HepG2 (cell line): ENCODE measurements around the gene KRT2. TPM values are rescaled to one million over a fixed set of nuclear protein-coding genes. Genes with fewer than 3 reads are reported as not detected.

Experiments
- ATAC-seq: fragments of 200-7000 bp; cut with Tn5 transposase; 3 replicates; pipeline ENCODE4 v1.9.1; 2020; ENCODE audit warnings: mild to moderate bottlenecking, moderate library complexity
- Bru-seq: library from RNA; stranded (reverse); fragments of 400-500 nt; gene quantifications from one replicate; lab custom pipeline; 2021; lab: Mats Ljungman, UMichigan
- BruChase-seq, 2 experiments: library from RNA; stranded (reverse); fragments of 400-500 nt; gene quantifications; one replicate each; lab custom pipeline; 2021; lab: Mats Ljungman, UMichigan
- BruUV-seq: library from RNA; stranded (reverse); fragments of 400-500 nt; replicated peaks from 2 replicates; lab custom pipeline; 2021; lab: Mats Ljungman, UMichigan
- CTCF ChIA-PET: fragments of 300-600 bp; formaldehyde crosslinking; extraction: SDS; loops from one replicate; lab custom pipeline; 2021; ENCODE audit warnings: low total read pairs, inconsistent platforms, low intra/inter-chr PET ratio; lab: Yijun Ruan, JAX
- POLR2A ChIA-PET: fragments of 350-600 bp; sonication (Branson Sonifier 250); formaldehyde crosslinking; loops from one replicate; lab custom pipeline; 2020; ENCODE audit warnings: antibody characterized with exemption, inconsistent platforms; lab: Yijun Ruan, JAX
- DNase-seq: peaks from one replicate; pipeline ENCODE4 v3.0.0-alpha.2; 2015; ENCODE audit warnings: low spot score
- FAIRE-seq: peaks from 3 replicates; lab custom pipeline; 2011; peaks lifted over from hg19 to GRCh38; lab: Jason Lieb, UNC
- H2AFZ ChIP-seq: one replicate; pipeline ENCODE4 v1.6.1; 2011; ENCODE audit warnings: low read length, inconsistent platforms
- H3K27ac ChIP-seq: fragments of 300-600 bp; 3 replicates; pipeline ENCODE4 v1.8.0; 2011; ENCODE audit warnings: mixed run types, mild to moderate bottlenecking, mixed read lengths, low read length, inconsistent platforms; ENCODE audit not compliant: insufficient read depth; ENCODE audit errors: extremely low read length
- H3K27me3 ChIP-seq, 2 experiments: fragments of 200-600 bp in 1 of 2; 2 replicates in 1 of 2; 3 replicates in 1 of 2; pipeline versions ENCODE4 v1.6.0 to v1.8.0; 2011; ENCODE audit warnings: low read length in 2 of 2, mild to moderate bottlenecking in 2 of 2, moderate library complexity in 2 of 2, inconsistent platforms in 1 of 2; ENCODE audit not compliant: insufficient read depth in 2 of 2, control insufficient read depth in 1 of 2
- H3K36me3 ChIP-seq, 2 experiments: fragments of 200-600 bp in 1 of 2; replicated peaks in 1 of 2; 2 replicates in 1 of 2; 3 replicates in 1 of 2; pipeline versions ENCODE4 v1.5.1 to v1.8.0; 2011; ENCODE audit warnings: low read length in 2 of 2, inconsistent platforms in 1 of 2; ENCODE audit not compliant: insufficient read depth in 2 of 2, control insufficient read depth in 1 of 2
- H3K4me1 ChIP-seq: 2 replicates; pipeline ENCODE4 v1.5.1; 2012; ENCODE audit warnings: low read length, inconsistent platforms; ENCODE audit not compliant: insufficient read depth
- H3K4me2 ChIP-seq: 2 replicates; pipeline ENCODE4 v1.6.0; 2011; ENCODE audit warnings: low read depth, low read length, inconsistent platforms
- H3K4me3 ChIP-seq, 3 experiments: fragments of 200-600 bp in 1 of 3; sonication (generic), shearing (Covaris generic) in 1 of 3; replicated peaks in 1 of 3; 2 replicates each; pipeline ENCODE4 v1.5.1; 2011 to 2016; ENCODE audit warnings: low read length in 3 of 3, inconsistent platforms in 2 of 3, low read depth in 2 of 3, mild to moderate bottlenecking in 2 of 3, control low read depth in 1 of 3, mixed read lengths in 1 of 3; ENCODE audit not compliant: insufficient read depth in 1 of 3
- H3K79me2 ChIP-seq: one replicate; pipeline ENCODE4 v1.6.1; 2011; ENCODE audit warnings: low read length, inconsistent platforms; ENCODE audit not compliant: insufficient read depth
- H3K9ac ChIP-seq: 2 replicates; pipeline ENCODE4 v1.6.0; 2011; ENCODE audit warnings: mild to moderate bottlenecking, low read depth, low read length, inconsistent platforms; ENCODE audit not compliant: insufficient read depth
- H3K9me3 ChIP-seq: 2 replicates; pipeline ENCODE4 v1.5.1; 2012; ENCODE audit warnings: mild to moderate bottlenecking, low read length
- H4K20me1 ChIP-seq: 2 replicates; pipeline ENCODE4 v1.6.0; 2011; ENCODE audit warnings: inconsistent platforms, mild to moderate bottlenecking, low read length, moderate library complexity; ENCODE audit not compliant: insufficient read depth
- HIC2 ChIP-seq: sonication (generic); formaldehyde crosslinking; IDR thresholded peaks from 2 replicates; pipeline ENCODE4 v1.9.0; 2022; ENCODE audit warnings: low read depth, missing genetic modification reagents
- HMGA1 ChIP-seq: sonication (generic); formaldehyde crosslinking; conservative IDR thresholded peaks from 2 replicates; pipeline ENCODE4 v1.4.0; 2020; ENCODE audit warnings: missing genetic modification reagents
- KAT7 ChIP-seq: IDR thresholded peaks from 2 replicates; pipeline ENCODE4 v1.6.1; 2018; ENCODE audit warnings: borderline replicate concordance, missing compliant biosample characterization
- MNT ChIP-seq: fragments of 450-650 bp; IDR thresholded peaks from 2 replicates; pipeline ENCODE4 v1.6.1; 2016
- PAF1 ChIP-seq: IDR thresholded peaks from 2 replicates; pipeline ENCODE4 v1.6.1; 2016; ENCODE audit warnings: missing genetic modification reagents, missing compliant biosample characterization
- PLSCR1 ChIP-seq: sonication (generic); formaldehyde crosslinking; IDR thresholded peaks from 2 replicates; pipeline ENCODE4 v1.5.0; 2020; ENCODE audit warnings: missing genetic modification reagents, mild to moderate bottlenecking, borderline replicate concordance
- PRDM4 ChIP-seq: sonication (generic); formaldehyde crosslinking; IDR thresholded peaks from 2 replicates; pipeline ENCODE4 v1.9.0; 2021; ENCODE audit warnings: missing genetic modification reagents, borderline replicate concordance
- RAD21 ChIP-seq: fragments of 450-650 bp; formaldehyde crosslinking; IDR thresholded peaks from 2 replicates; pipeline ENCODE4 v1.5.0; 2020; ENCODE audit warnings: mild to moderate bottlenecking
- SYNCRIP ChIP-seq: fragments of 200-400 bp; formaldehyde crosslinking; IDR thresholded peaks from 2 replicates; pipeline ENCODE4 v1.6.1; 2018; ENCODE audit warnings: mild to moderate bottlenecking, low read depth, low read length; ENCODE audit not compliant: insufficient read depth
- ZNF274 ChIP-seq: sonication (generic); formaldehyde crosslinking; IDR thresholded peaks from 2 replicates; pipeline ENCODE4 v1.5.1; 2020; ENCODE audit warnings: mild to moderate bottlenecking, missing genetic modification reagents
- ZNF34 ChIP-seq: sonication (generic); formaldehyde crosslinking; IDR thresholded peaks from 2 replicates; pipeline ENCODE4 v1.4.0; 2020; ENCODE audit warnings: mild to moderate bottlenecking, missing genetic modification reagents, borderline replicate concordance
- ZNF468 ChIP-seq: sonication (generic); formaldehyde crosslinking; IDR thresholded peaks from 2 replicates; pipeline ENCODE4 v1.8.0; 2022; ENCODE audit warnings: mild to moderate bottlenecking, moderate library complexity, missing genetic modification reagents
- ZNF839 ChIP-seq: sonication (generic); formaldehyde crosslinking; IDR thresholded peaks from 2 replicates; pipeline ENCODE4 v1.4.0; 2020; ENCODE audit warnings: missing genetic modification reagents, mild to moderate bottlenecking, borderline replicate concordance
- WGBS: methylation state at CpG from one replicate; pipeline ENCODE4 v1.1.6; 2017; ENCODE audit warnings: low lambda C conversion rate; 5-methylcytosine and 5-hydroxymethylcytosine counted together
- in situ Hi-C: cut with HindIII; loops from 2 replicates; pipeline ENCODE4 v1.10.0; 2017; ENCODE audit warnings: low pct_unique_long_range_greater_than_20kb; ENCODE audit not compliant: extremely low pct_ligation_motif_present
- intact Hi-C: fragments of 100-400 bp; cut with micrococcal nuclease; formaldehyde crosslinking; loops from one replicate; pipeline ENCODE4 v1.10.0; 2022; ENCODE audit not compliant: unreplicated experiment
- long read RNA-seq, 2 experiments: library from RNA in 1 of 2; library from polyadenylated mRNA in 1 of 2; stranded (forward) in 1 of 2; unstranded in 1 of 2; transcript quantifications; one replicate each; pipeline ENCODE4 v2.0.0, GENCODE V29; 2019 to 2022
- polyA minus RNA-seq, 3 experiments: library from RNA; depleted of rRNA, polyadenylated mRNA; stranded (reverse); fragments of >200 nt; gene quantifications; 2 replicates each; pipeline ENCODE4 v1.2.3, GENCODE V29; 2011; ENCODE audit warnings: low replicate concordance in 1 of 3
- polyA plus RNA-seq, 8 experiments: library from polyadenylated mRNA; depleted of rRNA in 3 of 8; stranded (reverse) in 7 of 8; unstranded in 1 of 8; fragments of >200 nt; fragmentation: Illumina TruSeq in 4 of 8; extraction: Trizol in 4 of 8; gene quantifications; 2 replicates each; pipeline versions ENCODE4 v1.2.1 to v1.2.3, GENCODE V29; 2011 to 2016; ENCODE audit warnings: low read depth in 4 of 8, missing spikeins in 1 of 8, mixed read lengths in 1 of 8; ENCODE audit not compliant: insufficient read depth in 1 of 8
- total RNA-seq, 5 experiments: library from RNA; depleted of rRNA; stranded (reverse); fragments of >200 nt; fragmentation: Illumina TruSeq; extraction: Trizol; gene quantifications; 2 replicates each; pipeline ENCODE4 v1.2.3, GENCODE V29; 2016; ENCODE audit warnings: low read depth in 1 of 5

Gene KRT2
- total RNA-seq (2016; rRNA removed; fragmentation: Illumina TruSeq; extraction: Trizol) (not detected in 2 replicates), polyA plus RNA-seq (2011; rRNA removed) (not detected in 2 replicates), polyA minus RNA-seq (2011; rRNA and poly(A)+ RNA removed; ENCODE audit: low replicate concordance) (not detected in 2 replicates), Bru-seq, nascent RNA (not detected), BruChase-seq, experiment 1, labeled RNA remaining after a 6-hour chase (not detected), BruChase-seq, experiment 2, labeled RNA remaining after a 2-hour chase (not detected)
- not detected in 2 replicates for total RNA-seq (2016; cell fraction: cytosol; rRNA removed; fragmentation: Illumina TruSeq; extraction: Trizol; ENCODE audit: low read depth)
- not detected in 2 replicates for total RNA-seq (2016; cell fraction: insoluble cytoplasmic fraction; rRNA removed; fragmentation: Illumina TruSeq; extraction: Trizol)
- not detected in 2 replicates for total RNA-seq (2016; cell fraction: membrane; rRNA removed; fragmentation: Illumina TruSeq; extraction: Trizol)
- total RNA-seq (2016; cell fraction: nucleus; rRNA removed; fragmentation: Illumina TruSeq; extraction: Trizol): not detected in 2 replicates
- polyA plus RNA-seq (2011; cell fraction: cytosol; rRNA removed): not detected in 2 replicates
- not detected in 2 replicates for polyA plus RNA-seq (2011; cell fraction: nucleus; rRNA removed)
- not detected in 2 replicates for polyA plus RNA-seq (2012)
- not detected in 2 replicates for polyA plus RNA-seq (2016; cell fraction: cytosol; fragmentation: Illumina TruSeq; extraction: Trizol; ENCODE audit: low read depth)
- not detected in 2 replicates for polyA plus RNA-seq (2016; cell fraction: insoluble cytoplasmic fraction; fragmentation: Illumina TruSeq; extraction: Trizol; ENCODE audit: low read depth)
- not detected in 2 replicates for polyA plus RNA-seq (2016; cell fraction: membrane; fragmentation: Illumina TruSeq; extraction: Trizol; ENCODE audit: low read depth)
- polyA plus RNA-seq (2016; cell fraction: nucleus; fragmentation: Illumina TruSeq; extraction: Trizol; ENCODE audit: insufficient read depth, low read depth): not detected in 2 replicates
- not detected in 2 replicates for polyA minus RNA-seq (2011; cell fraction: cytosol; rRNA and poly(A)+ RNA removed)
- polyA minus RNA-seq (2011; cell fraction: nucleus; rRNA and poly(A)+ RNA removed): not detected in 2 replicates
- long read RNA-seq, experiment 1: 0 reads
- long read RNA-seq, experiment 2: 0 reads

- no peak for DNase-seq
- Histone ChIP-seq H3K79me2 (no peaks in the 10 kb centered on the region), H3K27ac (no peak within 1 kb of the TSS), H4K20me1 (no peaks in the 10 kb centered on the region), H2AFZ (no peak within 1 kb of the TSS), H3K4me1 (no peaks in the 10 kb centered on the region), H3K9me3 (no peaks in the 10 kb centered on the region), H3K27me3 (peaks cover 2 to 29% of the 10 kb centered on the region in 2 experiments; a peak in 3 of 5 replicates), H3K9ac (no peak within 1 kb of the TSS), H3K4me2 (no peak within 1 kb of the TSS), H3K36me3 (no peaks in the 10 kb centered on the region), H3K4me3 (no peak within 1 kb of the TSS)
- no peak for ATAC-seq
- no peak for FAIRE-seq
- CTCF ChIA-PET: no interaction called here
- POLR2A ChIA-PET: no interaction called here
- WGBS: 71% methylated on average over 16 of the region's 16 CpGs
- in situ Hi-C loops (no loop called here), intact Hi-C loops (no loop called here)
- BruUV-seq: no TSS peak
- TF ChIP-seq PLSCR1 (CRISPR knock-in tag): no peak
- no peak for TF ChIP-seq RAD21 (CRISPR knock-in tag)
- TF ChIP-seq HIC2: no peak
- TF ChIP-seq ZNF468 (CRISPR knock-in tag): no peak
- no peak for TF ChIP-seq HMGA1
- no peak for TF ChIP-seq PRDM4
- TF ChIP-seq ZNF274 (CRISPR knock-in tag): no peak
- TF ChIP-seq SYNCRIP: no peak
- TF ChIP-seq ZNF34 (CRISPR knock-in tag): no peak
- no peak for TF ChIP-seq PAF1 (CRISPR knock-in tag)
- no peak for TF ChIP-seq MNT
- TF ChIP-seq KAT7: no peak
- no peak for TF ChIP-seq ZNF839 (CRISPR knock-in tag)
These were observed at the start of gene KRT2 for GRCh38 chr12:52651726-52652261. Gene KRT2, minus strand, starts transcription at chr12:52652211. Its CDS starts 69 bp downstream, at chr12:52652142.
